ENCODE measurements around the gene PRMT6. TPM values are rescaled to one million over a fixed set of nuclear protein-coding genes. Genes with fewer than 3 reads are reported as not detected.

Gene PRMT6
- total and polyA plus RNA-seq, 2 of the 4 experiments (the other 2 are of a cell fraction) = 12.5 to 15.4 TPM

DNA sequence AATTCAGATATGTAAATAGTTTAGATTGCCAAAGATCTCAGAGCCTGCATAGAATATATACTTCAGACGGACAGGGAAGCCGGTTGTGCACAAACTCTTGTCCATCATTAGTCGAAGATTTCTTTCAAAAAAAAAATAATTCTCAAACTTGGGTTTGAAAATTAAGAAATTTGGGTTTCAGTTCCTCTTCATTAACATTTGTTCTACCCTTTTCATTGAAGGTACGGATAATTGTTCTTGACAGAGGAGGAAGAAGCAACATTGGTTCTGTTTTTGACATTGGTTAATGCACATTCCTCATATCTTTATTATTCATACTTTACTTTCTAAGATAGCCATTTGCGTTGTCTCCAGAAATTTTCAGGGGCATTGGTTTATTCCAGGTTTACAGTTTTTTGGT lies 38.0 kb upstream of the PRMT6 start:
- no peak overlapping the region for H2BK20ac ChIP-seq (ENCODE audit: low read depth, low read length)
- ATAC-seq (ENCODE audit: low read depth) (no peak), DNase-seq (no peak)
- no peak overlapping the region for H2BK15ac ChIP-seq (ENCODE audit: low read depth, low read length)
- H3K18ac ChIP-seq (ENCODE audit: low read depth, low read length) = no peak overlapping the region
- dilution Hi-C loops (cut with HindIII; ENCODE audit: low sequenced_read_pairs, unreplicated experiment) (no loop called here), intact Hi-C loops (cut with micrococcal nuclease) (no loop called here), in situ Hi-C loops (cut with MboI; ENCODE audit: low sequenced_read_pairs) (no loop called here)
- no peak overlapping the region for H3K4me2 ChIP-seq (ENCODE audit: low read depth, low read length)
- H3K9ac ChIP-seq (ENCODE audit: low read depth, low read length) = no peak overlapping the region
- no peaks in the 10 kb centered on the region for H3K9me1 ChIP-seq (ENCODE audit: insufficient read depth, low read length)
- no peak overlapping the region for H3K14ac ChIP-seq (replicated peaks; ENCODE audit: low read depth, low read length)
- WGBS, 2 experiments (ENCODE audit: extremely low coverage in 2 of 2, insufficient read length in 1 of 2) = no CpG with 5 or more reads among the region's 5 CpGs
- BruUV-seq (replicated peaks) = no TSS peak
- no peak overlapping the region for H2BK5ac ChIP-seq (ENCODE audit: low read depth, low read length, poor library complexity, severe bottlenecking)
- H3K23ac ChIP-seq (ENCODE audit: low read depth, low read length) = no peak overlapping the region
- no peaks in the 10 kb centered on the region for H3K27me3 ChIP-seq (ENCODE audit: control insufficient read depth, insufficient read depth, low read length)
- no peak overlapping the region for H3K4ac ChIP-seq (ENCODE audit: low read depth, low read length)
- no peak overlapping the region for H2AFZ ChIP-seq (replicated peaks; ENCODE audit: low read length, poor library complexity)
- ChIA-PET POLR2A (ENCODE audit: unreplicated experiment) (no interaction called here), CTCF (interaction anchor here (0.7 kb wide), 1 partner anchor 147 kb away, joined by 3 read pairs; no protein-coding TSS in a partner anchor)
- H2AK5ac ChIP-seq (ENCODE audit: low read depth, low read length) = no peak overlapping the region
- no peak overlapping the region for H2AK9ac ChIP-seq (replicated peaks; ENCODE audit: low read depth, low read length, poor library complexity)
- no peaks in the 10 kb centered on the region for H3K4me1 ChIP-seq (ENCODE audit: control insufficient read depth, insufficient read depth, low read length)
- H4K20me1 ChIP-seq (ENCODE audit: insufficient read depth, low read length) = no peaks in the 10 kb centered on the region
- H4K5ac ChIP-seq (ENCODE audit: low read depth, low read length) = no peak overlapping the region
- H4K91ac ChIP-seq (ENCODE audit: insufficient read depth, low read depth, low read length) = no peak overlapping the region
- no peaks in the 10 kb centered on the region for H3K36me3 ChIP-seq (ENCODE audit: control insufficient read depth, insufficient read depth, low read length)
- no peaks in the 10 kb centered on the region for H3K79me1 ChIP-seq (ENCODE audit: low read depth in 1 of 2, low read length in 2 of 2)
- no peak overlapping the region for H3K56ac ChIP-seq (ENCODE audit: extremely low read depth, insufficient read depth, low read length)
- no peak overlapping the region for H4K8ac ChIP-seq (ENCODE audit: low read depth in 2 of 2, low read length in 2 of 2)
- H3K4me3 ChIP-seq (ENCODE audit: insufficient read depth, low read depth, low read length) = no peak overlapping the region
- TF ChIP-seq, protein P1, sequence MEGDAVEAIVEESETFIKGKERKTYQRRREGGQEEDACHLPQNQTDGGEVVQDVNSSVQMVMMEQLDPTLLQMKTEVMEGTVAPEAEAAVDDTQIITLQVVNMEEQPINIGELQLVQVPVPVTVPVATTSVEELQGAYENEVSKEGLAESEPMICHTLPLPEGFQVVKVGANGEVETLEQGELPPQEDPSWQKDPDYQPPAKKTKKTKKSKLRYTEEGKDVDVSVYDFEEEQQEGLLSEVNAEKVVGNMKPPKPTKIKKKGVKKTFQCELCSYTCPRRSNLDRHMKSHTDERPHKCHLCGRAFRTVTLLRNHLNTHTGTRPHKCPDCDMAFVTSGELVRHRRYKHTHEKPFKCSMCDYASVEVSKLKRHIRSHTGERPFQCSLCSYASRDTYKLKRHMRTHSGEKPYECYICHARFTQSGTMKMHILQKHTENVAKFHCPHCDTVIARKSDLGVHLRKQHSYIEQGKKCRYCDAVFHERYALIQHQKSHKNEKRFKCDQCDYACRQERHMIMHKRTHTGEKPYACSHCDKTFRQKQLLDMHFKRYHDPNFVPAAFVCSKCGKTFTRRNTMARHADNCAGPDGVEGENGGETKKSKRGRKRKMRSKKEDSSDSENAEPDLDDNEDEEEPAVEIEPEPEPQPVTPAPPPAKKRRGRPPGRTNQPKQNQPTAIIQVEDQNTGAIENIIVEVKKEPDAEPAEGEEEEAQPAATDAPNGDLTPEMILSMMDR (conservative IDR thresholded peaks at IDR 0.05; ENCODE audit: low read depth, low read length) = no peak
- TF ChIP-seq MAZ (IDR thresholded peaks at IDR 0.05; ENCODE audit: borderline replicate concordance, low read depth, low read length) = no peak
- no peak for TF ChIP-seq FOS (IDR thresholded peaks at IDR 0.05; ENCODE audit: low read depth, low read length)
- no peak for TF ChIP-seq CEBPB (IDR thresholded peaks at IDR 0.05; ENCODE audit: low read depth, low read length)
- TF ChIP-seq MXI1 (IDR thresholded peaks at IDR 0.05; ENCODE audit: borderline replicate concordance, low read depth, low read length) = no peak
- no peak for TF ChIP-seq RCOR1 (IDR thresholded peaks at IDR 0.05; ENCODE audit: insufficient replicate concordance, low read length)
- TF ChIP-seq POLR2A (IDR thresholded peaks at IDR 0.05; ENCODE audit: low read depth, low read length) = no peak
- no peak for TF ChIP-seq NFE2L2 (IDR thresholded peaks at IDR 0.05; ENCODE audit: low read depth, low read length)
- TF ChIP-seq, protein P2, sequence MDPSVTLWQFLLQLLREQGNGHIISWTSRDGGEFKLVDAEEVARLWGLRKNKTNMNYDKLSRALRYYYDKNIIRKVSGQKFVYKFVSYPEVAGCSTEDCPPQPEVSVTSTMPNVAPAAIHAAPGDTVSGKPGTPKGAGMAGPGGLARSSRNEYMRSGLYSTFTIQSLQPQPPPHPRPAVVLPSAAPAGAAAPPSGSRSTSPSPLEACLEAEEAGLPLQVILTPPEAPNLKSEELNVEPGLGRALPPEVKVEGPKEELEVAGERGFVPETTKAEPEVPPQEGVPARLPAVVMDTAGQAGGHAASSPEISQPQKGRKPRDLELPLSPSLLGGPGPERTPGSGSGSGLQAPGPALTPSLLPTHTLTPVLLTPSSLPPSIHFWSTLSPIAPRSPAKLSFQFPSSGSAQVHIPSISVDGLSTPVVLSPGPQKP (IDR thresholded peaks at IDR 0.05; ENCODE audit: borderline replicate concordance, low read depth, low read length) = no peak
- no peak for TF ChIP-seq CHD1 (IDR thresholded peaks at IDR 0.05; ENCODE audit: low read depth, low read length)
- TF ChIP-seq BHLHE40 (IDR thresholded peaks at IDR 0.05; ENCODE audit: low read depth, low read length) = no peak
- TF ChIP-seq RAD21 (IDR thresholded peaks at IDR 0.05; ENCODE audit: low read length) = no peak
- no peak for TF ChIP-seq RFX5 (IDR thresholded peaks at IDR 0.05; ENCODE audit: low read depth, low read length)
- no peak overlapping the region for H2BK120ac ChIP-seq (ENCODE audit: low read depth, low read length)
- no peak overlapping the region for H3K27ac ChIP-seq (ENCODE audit: insufficient read depth, low read length)
- H3K9me3 ChIP-seq (ENCODE audit: control insufficient read depth, insufficient read depth, low read length) = no peaks in the 10 kb centered on the region
